Liver (tissue), 10 donors: ENCODE measurements around the gene TIMM23B. TPM values are rescaled to one million over a fixed set of nuclear protein-coding genes. Genes with fewer than 3 reads are reported as not detected.

ENCODE experiments used
- DNase-seq: peaks from one replicate; pipeline ENCODE4 v3.0.0-alpha.2; 2017; ENCODE audit warnings: low spot score
- H3K27ac ChIP-seq, 2 donors: one replicate each; pipeline ENCODE4 v1.7.0; 2013; ENCODE audit warnings: inconsistent platforms in 2 of 2, low read length in 2 of 2, control low read depth in 1 of 2, low read depth in 1 of 2, mild to moderate bottlenecking in 1 of 2
- H3K27me3 ChIP-seq, 4 donors: one replicate each; pipeline versions ENCODE4 v1.6.1 to v1.7.0; 2013; ENCODE audit warnings: low read length in 3 of 4, inconsistent platforms in 1 of 4, mild to moderate bottlenecking in 1 of 4, moderate library complexity in 1 of 4; ENCODE audit not compliant: control insufficient read depth in 4 of 4, insufficient read depth in 4 of 4
- H3K36me3 ChIP-seq, 4 donors: one replicate each; pipeline versions ENCODE4 v1.6.1 to v1.7.0; 2013; ENCODE audit warnings: low read length in 3 of 4, mild to moderate bottlenecking in 3 of 4, low read depth in 1 of 4, moderate library complexity in 1 of 4; ENCODE audit not compliant: control insufficient read depth in 4 of 4, insufficient read depth in 3 of 4
- H3K4me1 ChIP-seq, 4 donors: one replicate each; pipeline versions ENCODE4 v1.6.1 to v1.7.0; 2013; ENCODE audit warnings: low read length in 3 of 4, mild to moderate bottlenecking in 3 of 4, moderate library complexity in 1 of 4; ENCODE audit not compliant: control insufficient read depth in 4 of 4, insufficient read depth in 4 of 4
- H3K4me3 ChIP-seq, 3 donors: one replicate each; pipeline versions ENCODE4 v1.6.1 to v1.7.0; 2013; ENCODE audit warnings: low read length in 3 of 3, control low read depth in 1 of 3, low read depth in 1 of 3, mild to moderate bottlenecking in 1 of 3
- H3K9ac ChIP-seq, 2 donors: one replicate each; pipeline ENCODE4 v1.7.0; 2013; ENCODE audit warnings: low read length in 2 of 2, mild to moderate bottlenecking in 2 of 2, moderate library complexity in 2 of 2, control low read depth in 1 of 2, low read depth in 1 of 2
- H3K9me3 ChIP-seq, 4 donors: one replicate each; pipeline versions ENCODE4 v1.6.1 to v1.7.0; 2013; ENCODE audit warnings: low read length in 3 of 4; ENCODE audit not compliant: control insufficient read depth in 4 of 4
- EGR1 ChIP-seq, 2 donors: IDR thresholded peaks; 2 replicates each; pipeline ENCODE4 v1.6.1; 2016 to 2018; ENCODE audit warnings: antibody characterized with exemption in 2 of 2, low read depth in 2 of 2
- FOXA1 ChIP-seq: IDR thresholded peaks from 2 replicates; pipeline ENCODE4 v1.6.1; 2016; ENCODE audit warnings: antibody characterized with exemption
- FOXA2 ChIP-seq: IDR thresholded peaks from 2 replicates; pipeline ENCODE4 v1.6.1; 2016; ENCODE audit warnings: antibody characterized with exemption
- HNF4A ChIP-seq, 2 donors: conservative IDR thresholded peaks; 2 replicates each; pipeline ENCODE4 v1.6.1; 2016; ENCODE audit warnings: antibody characterized with exemption in 2 of 2, mild to moderate bottlenecking in 2 of 2
- HNF4G ChIP-seq: IDR thresholded peaks from 2 replicates; pipeline ENCODE4 v1.6.1; 2016; ENCODE audit warnings: antibody characterized with exemption
- RAD21 ChIP-seq, 2 donors: IDR thresholded peaks; 2 replicates each; pipeline ENCODE4 v1.6.1; 2016; ENCODE audit warnings: antibody characterized with exemption in 2 of 2, mild to moderate bottlenecking in 2 of 2
- YY1 ChIP-seq: IDR thresholded peaks from 2 replicates; pipeline ENCODE4 v1.6.1; 2016; ENCODE audit warnings: antibody characterized with exemption, mild to moderate bottlenecking
- WGBS: extraction: QIAGEN DNeasy Blood & Tissue Kit; methylation state at CpG from one replicate; pipeline ENCODE4 v1.1.7; 2013; 5-methylcytosine and 5-hydroxymethylcytosine counted together
- polyA plus RNA-seq, 2 donors: library from polyadenylated mRNA; stranded (reverse) in 1 of 2; unstranded in 1 of 2; fragments of 200-250 nt in 1 of 2; fragments of >200 nt in 1 of 2; fragmentation: Nextera tagmentation in 1 of 2; extraction: Ambion mirVana in 1 of 2; gene quantifications; one replicate each; pipeline versions ENCODE4 v1.2.1 to v1.2.3, GENCODE V29; 2013 to 2015
- small RNA-seq: library from RNA; depleted of rRNA; stranded (forward); fragments of <200 nt; gene quantifications from one replicate; pipeline ENCODE3, GENCODE V24; 2014
- total RNA-seq, 2 donors: library from RNA; depleted of rRNA; stranded (reverse); fragments of >200 nt; gene quantifications; one replicate each; pipeline ENCODE4 v1.2.3, GENCODE V29; 2014
- TF ChIP-seq, protein P1 (sequence below): fragments of 150-350 bp; IDR thresholded peaks from 2 replicates; pipeline ENCODE4 v1.5.1; 2017; ENCODE audit warnings: improper control_type of control experiment, low read depth, low read length; ENCODE audit not compliant: missing input control
- TF ChIP-seq, protein P2 (sequence below): IDR thresholded peaks from 2 replicates; pipeline ENCODE4 v1.6.1; 2016; ENCODE audit warnings: antibody characterized with exemption, mild to moderate bottlenecking
- TF ChIP-seq, protein P3 (sequence below): IDR thresholded peaks from 2 replicates; pipeline ENCODE4 v1.6.1; 2016; ENCODE audit warnings: antibody characterized with exemption
- TF ChIP-seq, protein P4 (sequence below): IDR thresholded peaks from 2 replicates; pipeline ENCODE4 v1.6.1; 2016; ENCODE audit warnings: antibody characterized with exemption
- donor health status: healthy.
- donor health status: healthy.
- donor health status: healthy.
- donor health status: healthy.
- donor health status: healthy.

The TIMM23B gene
- total and polyA plus RNA-seq, 4 donors, result 6.2 to 23.1 (median 9.7) TPM

DNA sequence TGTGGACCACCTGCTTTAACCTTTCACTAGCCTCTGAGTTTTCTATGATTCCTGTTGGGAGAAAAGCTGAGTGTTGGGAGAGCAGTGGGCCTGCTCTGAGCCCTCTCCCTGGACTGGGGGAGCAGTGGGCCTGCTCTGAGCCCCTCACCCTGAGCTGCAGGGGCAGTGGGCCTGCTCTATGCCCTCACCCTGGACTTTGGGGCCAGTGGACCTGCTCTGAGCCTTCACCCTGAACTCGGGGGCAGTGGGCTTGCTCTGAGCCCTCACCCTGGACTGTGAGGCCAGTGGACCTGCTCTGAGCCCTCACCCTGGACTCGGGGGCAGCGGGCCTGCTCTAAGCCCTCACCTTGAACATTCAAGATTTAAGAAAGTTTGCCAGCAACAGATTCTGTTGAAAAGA is 79.8 kb downstream of the TIMM23B start:
- H3K36me3 ChIP-seq, result no peaks in the 10 kb centered on the region
- no peak for DNase-seq
- H3K9me3 ChIP-seq, result no peaks in the 10 kb centered on the region
- no peak overlapping the region for H3K9ac ChIP-seq
- no peak overlapping the region for H3K27ac ChIP-seq
- no peaks in the 10 kb centered on the region for H3K27me3 ChIP-seq
- 83% methylated on average over 3 of the region's 3 CpGs for WGBS
- H3K4me1 ChIP-seq, result no peaks in the 10 kb centered on the region
- no peak for TF ChIP-seq FOXA2
- TF ChIP-seq, protein P1, sequence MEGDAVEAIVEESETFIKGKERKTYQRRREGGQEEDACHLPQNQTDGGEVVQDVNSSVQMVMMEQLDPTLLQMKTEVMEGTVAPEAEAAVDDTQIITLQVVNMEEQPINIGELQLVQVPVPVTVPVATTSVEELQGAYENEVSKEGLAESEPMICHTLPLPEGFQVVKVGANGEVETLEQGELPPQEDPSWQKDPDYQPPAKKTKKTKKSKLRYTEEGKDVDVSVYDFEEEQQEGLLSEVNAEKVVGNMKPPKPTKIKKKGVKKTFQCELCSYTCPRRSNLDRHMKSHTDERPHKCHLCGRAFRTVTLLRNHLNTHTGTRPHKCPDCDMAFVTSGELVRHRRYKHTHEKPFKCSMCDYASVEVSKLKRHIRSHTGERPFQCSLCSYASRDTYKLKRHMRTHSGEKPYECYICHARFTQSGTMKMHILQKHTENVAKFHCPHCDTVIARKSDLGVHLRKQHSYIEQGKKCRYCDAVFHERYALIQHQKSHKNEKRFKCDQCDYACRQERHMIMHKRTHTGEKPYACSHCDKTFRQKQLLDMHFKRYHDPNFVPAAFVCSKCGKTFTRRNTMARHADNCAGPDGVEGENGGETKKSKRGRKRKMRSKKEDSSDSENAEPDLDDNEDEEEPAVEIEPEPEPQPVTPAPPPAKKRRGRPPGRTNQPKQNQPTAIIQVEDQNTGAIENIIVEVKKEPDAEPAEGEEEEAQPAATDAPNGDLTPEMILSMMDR, result no peak
- TF ChIP-seq, protein P2, sequence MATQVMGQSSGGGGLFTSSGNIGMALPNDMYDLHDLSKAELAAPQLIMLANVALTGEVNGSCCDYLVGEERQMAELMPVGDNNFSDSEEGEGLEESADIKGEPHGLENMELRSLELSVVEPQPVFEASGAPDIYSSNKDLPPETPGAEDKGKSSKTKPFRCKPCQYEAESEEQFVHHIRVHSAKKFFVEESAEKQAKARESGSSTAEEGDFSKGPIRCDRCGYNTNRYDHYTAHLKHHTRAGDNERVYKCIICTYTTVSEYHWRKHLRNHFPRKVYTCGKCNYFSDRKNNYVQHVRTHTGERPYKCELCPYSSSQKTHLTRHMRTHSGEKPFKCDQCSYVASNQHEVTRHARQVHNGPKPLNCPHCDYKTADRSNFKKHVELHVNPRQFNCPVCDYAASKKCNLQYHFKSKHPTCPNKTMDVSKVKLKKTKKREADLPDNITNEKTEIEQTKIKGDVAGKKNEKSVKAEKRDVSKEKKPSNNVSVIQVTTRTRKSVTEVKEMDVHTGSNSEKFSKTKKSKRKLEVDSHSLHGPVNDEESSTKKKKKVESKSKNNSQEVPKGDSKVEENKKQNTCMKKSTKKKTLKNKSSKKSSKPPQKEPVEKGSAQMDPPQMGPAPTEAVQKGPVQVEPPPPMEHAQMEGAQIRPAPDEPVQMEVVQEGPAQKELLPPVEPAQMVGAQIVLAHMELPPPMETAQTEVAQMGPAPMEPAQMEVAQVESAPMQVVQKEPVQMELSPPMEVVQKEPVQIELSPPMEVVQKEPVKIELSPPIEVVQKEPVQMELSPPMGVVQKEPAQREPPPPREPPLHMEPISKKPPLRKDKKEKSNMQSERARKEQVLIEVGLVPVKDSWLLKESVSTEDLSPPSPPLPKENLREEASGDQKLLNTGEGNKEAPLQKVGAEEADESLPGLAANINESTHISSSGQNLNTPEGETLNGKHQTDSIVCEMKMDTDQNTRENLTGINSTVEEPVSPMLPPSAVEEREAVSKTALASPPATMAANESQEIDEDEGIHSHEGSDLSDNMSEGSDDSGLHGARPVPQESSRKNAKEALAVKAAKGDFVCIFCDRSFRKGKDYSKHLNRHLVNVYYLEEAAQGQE, result no peak
- TF ChIP-seq HNF4A (conservative IDR thresholded peaks at IDR 0.05), result no peak
- TF ChIP-seq HNF4G, result no peak
- TF ChIP-seq, protein P3, sequence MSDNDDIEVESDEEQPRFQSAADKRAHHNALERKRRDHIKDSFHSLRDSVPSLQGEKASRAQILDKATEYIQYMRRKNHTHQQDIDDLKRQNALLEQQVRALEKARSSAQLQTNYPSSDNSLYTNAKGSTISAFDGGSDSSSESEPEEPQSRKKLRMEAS, result no peak
- no peak for TF ChIP-seq EGR1 (IDR thresholded peaks at IDR 0.05; ENCODE audit: low read depth in 2 of 2)
- TF ChIP-seq, protein P4, sequence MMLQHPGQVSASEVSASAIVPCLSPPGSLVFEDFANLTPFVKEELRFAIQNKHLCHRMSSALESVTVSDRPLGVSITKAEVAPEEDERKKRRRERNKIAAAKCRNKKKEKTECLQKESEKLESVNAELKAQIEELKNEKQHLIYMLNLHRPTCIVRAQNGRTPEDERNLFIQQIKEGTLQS, result no peak
- no peak for TF ChIP-seq FOXA1
- no peak for TF ChIP-seq YY1
- TF ChIP-seq RAD21 (IDR thresholded peaks at IDR 0.05), result no peak
- no peak overlapping the region for H3K4me3 ChIP-seq

Small RNAs within 50 kb of the gene (small RNA-seq; reads per million reads assigned to genes)
- gene RNA5SP317 (not detected), gene SNORA74C-2 (0.13 reads per million)

Other genes starting within 250 kb of the TIMM23B start
- 10 to 100 TPM in 1 of 2 donors, 1 to 10 TPM in 1; 5.2 to 67.9 TPM for gene OGDHL, start 179.7 kb upstream of the TIMM23B start, total RNA-seq
- 10 to 100 TPM; 41.2 to 58.3 TPM for gene OGDHL, start 179.7 kb upstream of the TIMM23B start, polyA plus RNA-seq
- gene PARG, start within 50 bp of the TIMM23B start, total RNA-seq, result 10 to 100 TPM; 12.4 to 16.9 TPM
- gene PARG, start within 50 bp of the TIMM23B start, polyA plus RNA-seq, result 1 to 10 TPM; 4.5 to 5.7 TPM
- 1 to 10 TPM; 3.0 to 9.4 TPM for gene AGAP6, start 46.4 kb downstream of the TIMM23B start, total RNA-seq
- 1 to 10 TPM; 3.1 to 4.8 TPM for gene AGAP6, start 46.4 kb downstream of the TIMM23B start, polyA plus RNA-seq
- gene WASHC2A, start 125.9 kb downstream of the TIMM23B start, total RNA-seq, result 10 to 100 TPM; 14.8 to 18.8 TPM
- 1 to 10 TPM; 5.3 to 7.5 TPM for gene WASHC2A, start 125.9 kb downstream of the TIMM23B start, polyA plus RNA-seq